Caco-2 (cell line): ENCODE measurements around the gene CEACAM7. TPM values are rescaled to one million over a fixed set of nuclear protein-coding genes. Genes with fewer than 3 reads are reported as not detected.

Experiments used
- BruUV-seq: library from RNA; stranded (reverse); fragments of 400-500 nt; replicated peaks from 2 replicates; lab custom pipeline; 2021; lab: Mats Ljungman, UMichigan
- CTCF ChIA-PET: fragments of 300-600 bp; sonication (Branson Sonifier 250); formaldehyde crosslinking; loops from one replicate; lab custom pipeline; 2022; ENCODE audit warnings: antibody characterized with exemption; lab: Charles Lee
- POLR2A ChIA-PET: fragments of 300-600 bp; sonication (Branson Sonifier 250); formaldehyde crosslinking; loops from one replicate; lab custom pipeline; 2022; ENCODE audit warnings: antibody characterized with exemption; lab: Charles Lee
- DNase-seq, 2 experiments: peaks; one replicate each; pipeline versions ENCODE4 v3.0.0 to v3.0.0-alpha.2; 2020 to 2022
- H3K27me3 ChIP-seq: replicated peaks from 2 replicates; pipeline ENCODE4 v1.6.0; 2011; ENCODE audit warnings: low read length; ENCODE audit not compliant: control insufficient read depth, insufficient read depth
- H3K36me3 ChIP-seq: 2 replicates; pipeline ENCODE4 v1.5.1; 2011; ENCODE audit warnings: low read length; ENCODE audit not compliant: control insufficient read depth, insufficient read depth
- H3K4me1 ChIP-seq: fragments of 250-450 bp; sonication (Bioruptor Pico); 2 replicates; pipeline ENCODE4 v1.5.1; 2020; ENCODE audit warnings: mild to moderate bottlenecking
- H3K4me3 ChIP-seq: 2 replicates; pipeline ENCODE4 v1.5.1; 2011; ENCODE audit warnings: low read depth, mild to moderate bottlenecking, control low read depth, low read length
- H3K9me3 ChIP-seq: fragments of 250-450 bp; sonication (Bioruptor Pico); 2 replicates; pipeline ENCODE4 v1.5.1; 2020; ENCODE audit warnings: mild to moderate bottlenecking, moderate library complexity
- H3K27ac Mint-ChIP-seq: one replicate; pipeline ENCODE4 v1.8.0; 2022; ENCODE audit warnings: mixed read lengths; ENCODE audit not compliant: unreplicated experiment
- H3K27me3 Mint-ChIP-seq: one replicate; pipeline ENCODE4 v1.8.0; 2022; ENCODE audit warnings: mixed read lengths; ENCODE audit not compliant: insufficient read depth, unreplicated experiment
- H3K36me3 Mint-ChIP-seq: one replicate; pipeline ENCODE4 v1.8.0; 2022; ENCODE audit warnings: mild to moderate bottlenecking, mixed read lengths; ENCODE audit not compliant: insufficient read depth, unreplicated experiment
- H3K4me1 Mint-ChIP-seq: one replicate; pipeline ENCODE4 v1.8.0; 2022; ENCODE audit warnings: low read depth, mixed read lengths; ENCODE audit not compliant: unreplicated experiment
- H3K4me3 Mint-ChIP-seq: one replicate; pipeline ENCODE4 v1.8.0; 2022; ENCODE audit warnings: mild to moderate bottlenecking, moderate library complexity, mixed read lengths; ENCODE audit not compliant: unreplicated experiment
- H3K9me3 Mint-ChIP-seq: one replicate; pipeline ENCODE4 v1.8.0; 2022; ENCODE audit warnings: mixed read lengths; ENCODE audit not compliant: unreplicated experiment
- intact Hi-C: fragments of 100-400 bp; cut with micrococcal nuclease; formaldehyde crosslinking; loops from one replicate; pipeline ENCODE4 v1.10.0; 2022; ENCODE audit not compliant: unreplicated experiment
- total RNA-seq: library from RNA; stranded (reverse); gene quantifications from 2 replicates; pipeline ENCODE4 v1.2.3, GENCODE V29; 2022
- TF ChIP-seq, protein P1 (sequence below), 2 experiments: fragments of 200-600 bp in 1 of 2; IDR thresholded peaks; 1 replicate in 1 of 2; 2 replicates in 1 of 2; pipeline versions ENCODE4 v1.5.1 to v1.8.0; 2011 to 2022; ENCODE audit warnings: antibody characterized with exemption in 1 of 2, control low read depth in 1 of 2, inconsistent platforms in 1 of 2, low read depth in 1 of 2, low read length in 1 of 2, mild to moderate bottlenecking in 1 of 2, moderate library complexity in 1 of 2; ENCODE audit not compliant: insufficient read depth in 1 of 2, severe bottlenecking in 1 of 2, unreplicated experiment in 1 of 2

The CEACAM7 gene
- total RNA-seq, 1 experiment from 2014 or later: not detected

DNA sequence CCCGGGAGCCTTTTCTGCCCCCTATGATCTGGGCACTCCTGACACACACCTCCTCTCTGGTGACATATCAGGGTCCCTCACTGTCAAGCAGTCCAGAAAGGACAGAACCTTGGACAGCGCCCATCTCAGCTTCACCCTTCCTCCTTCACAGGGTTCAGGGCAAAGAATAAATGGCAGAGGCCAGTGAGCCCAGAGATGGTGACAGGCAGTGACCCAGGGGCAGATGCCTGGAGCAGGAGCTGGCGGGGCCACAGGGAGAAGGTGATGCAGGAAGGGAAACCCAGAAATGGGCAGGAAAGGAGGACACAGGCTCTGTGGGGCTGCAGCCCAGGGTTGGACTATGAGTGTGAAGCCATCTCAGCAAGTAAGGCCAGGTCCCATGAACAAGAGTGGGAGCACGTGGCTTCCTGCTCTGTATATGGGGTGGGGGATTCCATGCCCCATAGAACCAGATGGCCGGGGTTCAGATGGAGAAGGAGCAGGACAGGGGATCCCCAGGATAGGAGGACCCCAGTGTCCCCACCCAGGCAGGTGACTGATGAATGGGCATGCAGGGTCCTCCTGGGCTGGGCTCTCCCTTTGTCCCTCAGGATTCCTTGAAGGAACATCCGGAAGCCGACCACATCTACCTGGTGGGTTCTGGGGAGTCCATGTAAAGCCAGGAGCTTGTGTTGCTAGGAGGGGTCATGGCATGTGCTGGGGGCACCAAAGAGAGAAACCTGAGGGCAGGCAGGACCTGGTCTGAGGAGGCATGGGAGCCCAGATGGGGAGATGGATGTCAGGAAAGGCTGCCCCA lies 8.5 kb upstream of the CEACAM7 start:
- no peaks in the 10 kb centered on the region for H3K27me3 ChIP-seq
- peaks cover 4% of the 10 kb centered on the region for H3K27me3 Mint-ChIP-seq
- H3K27ac Mint-ChIP-seq: no peak overlapping the region
- H3K4me1 ChIP-seq: peaks cover 10% of the 10 kb centered on the region; the same call in 1 of the 2 replicates
- TF ChIP-seq, protein P1, sequence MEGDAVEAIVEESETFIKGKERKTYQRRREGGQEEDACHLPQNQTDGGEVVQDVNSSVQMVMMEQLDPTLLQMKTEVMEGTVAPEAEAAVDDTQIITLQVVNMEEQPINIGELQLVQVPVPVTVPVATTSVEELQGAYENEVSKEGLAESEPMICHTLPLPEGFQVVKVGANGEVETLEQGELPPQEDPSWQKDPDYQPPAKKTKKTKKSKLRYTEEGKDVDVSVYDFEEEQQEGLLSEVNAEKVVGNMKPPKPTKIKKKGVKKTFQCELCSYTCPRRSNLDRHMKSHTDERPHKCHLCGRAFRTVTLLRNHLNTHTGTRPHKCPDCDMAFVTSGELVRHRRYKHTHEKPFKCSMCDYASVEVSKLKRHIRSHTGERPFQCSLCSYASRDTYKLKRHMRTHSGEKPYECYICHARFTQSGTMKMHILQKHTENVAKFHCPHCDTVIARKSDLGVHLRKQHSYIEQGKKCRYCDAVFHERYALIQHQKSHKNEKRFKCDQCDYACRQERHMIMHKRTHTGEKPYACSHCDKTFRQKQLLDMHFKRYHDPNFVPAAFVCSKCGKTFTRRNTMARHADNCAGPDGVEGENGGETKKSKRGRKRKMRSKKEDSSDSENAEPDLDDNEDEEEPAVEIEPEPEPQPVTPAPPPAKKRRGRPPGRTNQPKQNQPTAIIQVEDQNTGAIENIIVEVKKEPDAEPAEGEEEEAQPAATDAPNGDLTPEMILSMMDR (IDR thresholded peaks at IDR 0.05; ENCODE audit: insufficient read depth in 1 of 2, low read depth in 1 of 2, low read length in 1 of 2, severe bottlenecking in 1 of 2, unreplicated experiment in 1 of 2): no peak
- H3K36me3 ChIP-seq: no peaks in the 10 kb centered on the region
- ChIA-PET CTCF (interaction anchor here (1.1 kb wide), 1 partner anchor 45 kb away, joined by 3 read pairs; no protein-coding TSS in a partner anchor), POLR2A (no interaction called here)
- H3K4me3 Mint-ChIP-seq: no peak overlapping the region
- peak; percentile 40 to 45 for DNase-seq
- peaks cover 15% of the 10 kb centered on the region for H3K4me1 Mint-ChIP-seq
- H3K36me3 Mint-ChIP-seq: no peaks in the 10 kb centered on the region
- H3K9me3 Mint-ChIP-seq: no peaks in the 10 kb centered on the region
- BruUV-seq: no TSS peak
- H3K4me3 ChIP-seq: no peak overlapping the region
- intact Hi-C loops: no loop called here
- 0 out of 2 replicates have a peak, but pooled peaks cover 4% of the 10 kb centered on the region for H3K9me3 ChIP-seq

DNA sequence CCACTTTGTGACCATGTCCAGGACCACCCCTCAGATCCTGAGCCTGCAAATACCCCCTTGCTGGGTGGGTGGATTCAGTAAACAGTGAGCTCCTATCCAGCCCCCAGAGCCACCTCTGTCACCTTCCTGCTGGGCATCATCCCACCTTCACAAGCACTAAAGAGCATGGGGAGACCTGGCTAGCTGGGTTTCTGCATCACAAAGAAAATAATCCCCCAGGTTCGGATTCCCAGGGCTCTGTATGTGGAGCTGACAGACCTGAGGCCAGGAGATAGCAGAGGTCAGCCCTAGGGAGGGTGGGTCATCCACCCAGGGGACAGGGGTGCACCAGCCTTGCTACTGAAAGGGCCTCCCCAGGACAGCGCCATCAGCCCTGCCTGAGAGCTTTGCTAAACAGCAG lies 7.7 kb upstream of the CEACAM7 start:
- H3K36me3 ChIP-seq: no peaks in the 10 kb centered on the region
- H3K27me3 Mint-ChIP-seq: peaks cover 4% of the 10 kb centered on the region
- peaks cover 21% of the 10 kb centered on the region for H3K4me1 Mint-ChIP-seq
- no TSS peak for BruUV-seq
- DNase-seq: peak in 1 of 2 experiments; percentile 15
- no peaks in the 10 kb centered on the region for H3K27me3 ChIP-seq
- ChIA-PET CTCF (no interaction called here), POLR2A (no interaction called here)
- H3K27ac Mint-ChIP-seq: no peak overlapping the region
- H3K36me3 Mint-ChIP-seq: no peaks in the 10 kb centered on the region
- intact Hi-C loops: no loop called here
- H3K4me3 ChIP-seq: no peak overlapping the region
- no peaks in the 10 kb centered on the region for H3K9me3 Mint-ChIP-seq
- peaks cover 10% of the 10 kb centered on the region; the same call in 1 of the 2 replicates for H3K4me1 ChIP-seq
- H3K4me3 Mint-ChIP-seq: no peak overlapping the region
- TF ChIP-seq, protein P1 (IDR thresholded peaks at IDR 0.05; ENCODE audit: insufficient read depth in 1 of 2, low read depth in 1 of 2, low read length in 1 of 2, severe bottlenecking in 1 of 2, unreplicated experiment in 1 of 2): no peak
- H3K9me3 ChIP-seq: 0 out of 2 replicates have a peak, but pooled peaks cover 4% of the 10 kb centered on the region

DNA sequence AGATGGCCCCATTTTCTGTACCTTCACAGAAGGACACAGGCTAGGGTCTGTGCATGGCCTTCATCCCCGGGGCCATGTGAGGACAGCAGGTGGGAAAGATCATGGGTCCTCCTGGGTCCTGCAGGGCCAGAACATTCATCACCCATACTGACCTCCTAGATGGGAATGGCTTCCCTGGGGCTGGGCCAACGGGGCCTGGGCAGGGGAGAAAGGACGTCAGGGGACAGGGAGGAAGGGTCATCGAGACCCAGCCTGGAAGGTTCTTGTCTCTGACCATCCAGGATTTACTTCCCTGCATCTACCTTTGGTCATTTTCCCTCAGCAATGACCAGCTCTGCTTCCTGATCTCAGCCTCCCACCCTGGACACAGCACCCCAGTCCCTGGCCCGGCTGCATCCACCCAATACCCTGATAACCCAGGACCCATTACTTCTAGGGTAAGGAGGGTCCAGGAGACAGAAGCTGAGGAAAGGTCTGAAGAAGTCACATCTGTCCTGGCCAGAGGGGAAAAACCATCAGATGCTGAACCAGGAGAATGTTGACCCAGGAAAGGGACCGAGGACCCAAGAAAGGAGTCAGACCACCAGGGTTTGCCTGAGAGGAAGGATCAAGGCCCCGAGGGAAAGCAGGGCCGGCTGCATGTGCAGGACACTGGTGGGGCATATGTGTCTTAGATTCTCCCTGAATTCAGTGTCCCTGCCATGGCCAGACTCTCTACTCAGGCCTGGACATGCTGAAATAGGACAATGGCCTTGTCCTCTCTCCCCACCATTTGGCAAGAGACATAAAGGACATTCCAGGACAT lies 7.0 kb upstream of the CEACAM7 start:
- no peak overlapping the region for H3K4me3 ChIP-seq
- Mint-ChIP-seq H3K27me3 (peaks cover 4% of the 10 kb centered on the region), H3K4me1 (peaks cover 21% of the 10 kb centered on the region), H3K36me3 (no peaks in the 10 kb centered on the region), H3K27ac (no peak overlapping the region), H3K4me3 (no peak overlapping the region), H3K9me3 (no peaks in the 10 kb centered on the region)
- intact Hi-C loops: no loop called here
- peaks cover 10% of the 10 kb centered on the region; the same call in 1 of the 2 replicates for H3K4me1 ChIP-seq
- no peaks in the 10 kb centered on the region for H3K36me3 ChIP-seq
- H3K9me3 ChIP-seq: 0 out of 2 replicates have a peak, but pooled peaks cover 4% of the 10 kb centered on the region
- no peaks in the 10 kb centered on the region for H3K27me3 ChIP-seq
- DNase-seq: peak in 1 of 2 experiments; percentile 20
- TF ChIP-seq, protein P1 (IDR thresholded peaks at IDR 0.05; ENCODE audit: insufficient read depth in 1 of 2, low read depth in 1 of 2, low read length in 1 of 2, severe bottlenecking in 1 of 2, unreplicated experiment in 1 of 2): no peak
- no TSS peak for BruUV-seq
- ChIA-PET POLR2A (interaction anchor here (0.5 kb wide), 1 partner anchor 39 kb away, joined by 3 read pairs; no protein-coding TSS in a partner anchor), CTCF (no interaction called here)
